ENCODE measurements around the gene SLC45A2.

The SLC45A2 gene

GRCh38 chr5:33984178-33984577, 315 bp downstream of the SLC45A2 start:
- no peak for TF ChIP-seq CTCF (conservative IDR thresholded peaks at IDR 0.05; ENCODE audit: low read length)
- no peak overlapping the region for H3K4me3 ChIP-seq (ENCODE audit: low read length)
- no peak for DNase-seq (ENCODE audit: low read depth)

GRCh38 chr5:33981408-33982162, 2.9 kb downstream of the SLC45A2 start:
- no peak overlapping the region for H3K4me3 ChIP-seq (ENCODE audit: low read length)
- no peak for TF ChIP-seq CTCF (conservative IDR thresholded peaks at IDR 0.05; ENCODE audit: low read length)
- peak; percentile 80 for DNase-seq (ENCODE audit: low read depth)

GRCh38 chr5:33980030-33980429, 4.5 kb downstream of the SLC45A2 start:
- no peak overlapping the region for H3K4me3 ChIP-seq (ENCODE audit: low read length)
- DNase-seq (ENCODE audit: low read depth) = no peak
- TF ChIP-seq CTCF (conservative IDR thresholded peaks at IDR 0.05; ENCODE audit: low read length) = no peak

DNA sequence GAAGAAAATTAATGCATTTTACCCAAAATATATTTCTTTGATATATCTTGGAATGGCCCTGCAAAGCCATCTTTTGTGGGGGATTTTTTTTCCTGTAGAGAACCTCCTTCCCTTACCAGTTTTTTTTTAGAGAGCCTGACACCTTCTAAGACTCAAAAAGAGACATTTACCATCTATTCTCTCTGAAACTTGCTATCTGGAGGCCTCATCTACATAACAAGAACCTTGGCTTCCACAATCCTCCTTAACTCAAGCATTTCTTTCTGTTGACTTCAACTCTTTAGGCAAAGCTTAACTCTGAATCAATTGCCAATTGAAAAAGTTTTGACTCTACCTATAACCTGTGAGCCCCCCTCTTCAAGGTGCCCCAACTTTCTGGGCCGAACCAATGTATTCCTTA, 6.2 kb downstream of the SLC45A2 start:
- H3K4me3 ChIP-seq (ENCODE audit: low read length) = no peak overlapping the region
- DNase-seq (ENCODE audit: low read depth) = no peak
- no peak for TF ChIP-seq CTCF (conservative IDR thresholded peaks at IDR 0.05; ENCODE audit: low read length)

- H3K4me3 ChIP-seq (ENCODE audit: low read length) = no peak overlapping the region
- DNase-seq (ENCODE audit: low read depth) = no peak
- no peak for TF ChIP-seq CTCF (conservative IDR thresholded peaks at IDR 0.05; ENCODE audit: low read length)
Observed at GRCh38 chr5:33976307-33976706, 8.2 kb downstream of the SLC45A2 start.

- no peak for TF ChIP-seq CTCF (conservative IDR thresholded peaks at IDR 0.05; ENCODE audit: low read length)
- H3K4me3 ChIP-seq (ENCODE audit: low read length) = no peak overlapping the region
- DNase-seq (ENCODE audit: low read depth) = peak; percentile 53
Observed at GRCh38 chr5:33975852-33976251, 8.6 kb downstream of the SLC45A2 start.

DNA sequence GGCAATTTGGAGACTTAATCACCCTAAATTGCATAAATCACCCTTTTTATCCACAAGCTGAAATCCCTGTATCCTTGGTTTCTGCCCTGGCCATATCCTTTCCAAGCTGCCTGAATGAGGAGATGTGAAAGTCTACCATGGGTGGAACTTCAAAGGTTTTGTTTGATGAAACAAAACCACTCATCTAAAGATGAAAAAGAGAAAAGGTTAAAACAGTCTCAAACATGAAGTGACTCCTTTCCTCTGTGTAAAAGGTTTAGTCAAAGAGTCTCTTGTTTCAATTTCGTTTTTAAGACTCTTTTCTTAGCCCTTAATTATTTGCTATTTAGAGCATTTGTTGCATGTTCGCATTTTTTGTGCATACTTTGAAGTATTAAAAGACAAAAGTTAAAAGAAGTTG, 11.2 kb downstream of the SLC45A2 start:
- H3K4me3 ChIP-seq (ENCODE audit: low read length) = no peak overlapping the region
- TF ChIP-seq CTCF (conservative IDR thresholded peaks at IDR 0.05; ENCODE audit: low read length) = no peak
- no peak for DNase-seq (ENCODE audit: low read depth)

Measured in AG10803 (cell line).